PC-3 (cell line): ENCODE data around the gene MLLT10.

ENCODE experiments used
- EZH2 ChIP-seq: fragments of 300-600 bp; sonication (generic); IDR thresholded peaks from one replicate; pipeline ENCODE4 v1.6.1; 2017; ENCODE audit warnings: antibody characterized with exemption, mild to moderate bottlenecking, low read length; ENCODE audit not compliant: unreplicated experiment
- EZH2phosphoT487 ChIP-seq: fragments of 300-600 bp; sonication (generic); IDR thresholded peaks from 2 replicates; pipeline ENCODE4 v1.6.1; 2018; ENCODE audit warnings: mild to moderate bottlenecking, antibody characterized with exemption, low read length, borderline replicate concordance
- TF ChIP-seq, protein P1 (sequence below): fragments of 300-600 bp; sonication (generic); conservative IDR thresholded peaks from 2 replicates; pipeline ENCODE4 v1.5.1; 2017; ENCODE audit warnings: antibody characterized with exemption, low read depth, mild to moderate bottlenecking, low read length

DNA sequence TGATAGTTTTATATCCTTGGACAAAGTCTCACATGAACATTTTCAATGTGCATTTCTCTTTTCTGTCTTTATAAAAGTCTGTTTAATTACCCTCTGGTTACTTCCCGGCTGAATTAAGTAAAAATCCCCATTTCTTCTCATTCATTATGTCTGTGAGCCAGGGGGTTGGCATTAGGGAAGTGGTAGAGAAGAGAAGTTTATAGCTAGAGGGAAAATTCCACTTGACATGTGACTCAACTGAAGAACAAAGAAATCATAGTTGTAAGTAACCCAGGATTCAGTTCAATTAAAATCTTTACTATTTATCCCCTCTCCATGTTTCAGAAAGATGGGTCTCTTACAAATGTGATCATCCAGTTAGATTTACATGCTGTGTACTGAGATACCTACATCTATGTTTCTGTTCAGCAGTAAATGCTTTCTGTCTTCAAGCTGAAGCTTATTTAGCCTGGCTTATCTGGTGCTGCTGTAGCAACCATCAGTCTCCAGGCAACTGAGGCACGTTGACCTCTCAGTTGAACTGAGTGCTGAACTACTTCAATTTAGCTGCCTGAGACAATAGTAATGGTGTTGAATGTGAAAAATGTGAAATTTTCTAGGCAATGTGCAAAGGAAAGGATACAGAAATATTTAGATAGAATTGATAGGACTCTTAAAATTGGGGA lies 181.6 kb downstream of the MLLT10 start:
- TF ChIP-seq, protein P1, sequence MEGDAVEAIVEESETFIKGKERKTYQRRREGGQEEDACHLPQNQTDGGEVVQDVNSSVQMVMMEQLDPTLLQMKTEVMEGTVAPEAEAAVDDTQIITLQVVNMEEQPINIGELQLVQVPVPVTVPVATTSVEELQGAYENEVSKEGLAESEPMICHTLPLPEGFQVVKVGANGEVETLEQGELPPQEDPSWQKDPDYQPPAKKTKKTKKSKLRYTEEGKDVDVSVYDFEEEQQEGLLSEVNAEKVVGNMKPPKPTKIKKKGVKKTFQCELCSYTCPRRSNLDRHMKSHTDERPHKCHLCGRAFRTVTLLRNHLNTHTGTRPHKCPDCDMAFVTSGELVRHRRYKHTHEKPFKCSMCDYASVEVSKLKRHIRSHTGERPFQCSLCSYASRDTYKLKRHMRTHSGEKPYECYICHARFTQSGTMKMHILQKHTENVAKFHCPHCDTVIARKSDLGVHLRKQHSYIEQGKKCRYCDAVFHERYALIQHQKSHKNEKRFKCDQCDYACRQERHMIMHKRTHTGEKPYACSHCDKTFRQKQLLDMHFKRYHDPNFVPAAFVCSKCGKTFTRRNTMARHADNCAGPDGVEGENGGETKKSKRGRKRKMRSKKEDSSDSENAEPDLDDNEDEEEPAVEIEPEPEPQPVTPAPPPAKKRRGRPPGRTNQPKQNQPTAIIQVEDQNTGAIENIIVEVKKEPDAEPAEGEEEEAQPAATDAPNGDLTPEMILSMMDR, result no peak
- TF ChIP-seq EZH2 (no peak), EZH2phosphoT487 (no peak)
